HG03558 (cell line): Measurements from ENCODE around the gene PLA2G4D.

Experiments
- ATAC-seq: cut with Tn5 transposase; IDR thresholded peaks from one replicate; pipeline ENCODE4 v1.9.1; 2021; ENCODE audit warnings: moderate number of reproducible peaks; ENCODE audit not compliant: unreplicated experiment; ENCODE audit errors: extremely low read depth

The PLA2G4D gene

DNA sequence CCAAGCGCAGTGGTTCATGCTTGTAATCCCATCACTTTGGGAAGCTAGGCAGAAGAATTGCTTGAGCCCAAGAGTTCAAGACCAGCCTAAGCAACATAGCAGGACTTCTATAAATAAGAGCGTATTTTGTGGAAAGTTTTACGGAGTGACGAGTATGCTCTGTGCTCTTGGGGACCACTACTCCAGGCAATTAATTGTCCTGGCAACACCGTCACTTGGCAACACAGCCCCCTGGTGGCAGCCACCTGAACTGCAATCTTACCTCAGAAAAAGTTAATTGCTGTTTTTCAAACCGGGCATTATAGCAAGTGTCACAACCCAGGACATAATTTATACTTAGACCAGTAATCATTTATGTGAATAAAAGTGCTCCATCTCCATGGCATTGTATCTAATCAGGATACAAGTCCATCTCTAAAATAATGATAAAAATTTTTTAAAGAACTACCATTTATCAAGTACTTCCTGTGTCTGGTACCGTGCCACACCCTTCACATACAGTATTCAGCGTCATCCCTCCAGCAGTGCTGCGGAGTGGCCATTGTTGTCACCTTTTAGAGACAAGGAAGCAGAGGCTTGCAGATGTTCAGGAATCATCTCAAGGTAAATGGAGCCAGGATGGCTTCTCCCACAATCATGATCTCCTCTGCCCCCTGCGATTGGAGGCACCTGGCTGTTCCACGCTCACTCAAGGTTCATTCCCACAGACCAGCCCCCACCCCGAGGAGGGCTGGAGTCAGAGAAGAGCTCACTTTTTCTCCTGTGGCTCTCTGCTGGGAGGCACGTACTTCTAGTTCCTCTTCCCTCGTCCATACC, 34.5 kb downstream of the PLA2G4D start:
- ATAC-seq: no peak

DNA sequence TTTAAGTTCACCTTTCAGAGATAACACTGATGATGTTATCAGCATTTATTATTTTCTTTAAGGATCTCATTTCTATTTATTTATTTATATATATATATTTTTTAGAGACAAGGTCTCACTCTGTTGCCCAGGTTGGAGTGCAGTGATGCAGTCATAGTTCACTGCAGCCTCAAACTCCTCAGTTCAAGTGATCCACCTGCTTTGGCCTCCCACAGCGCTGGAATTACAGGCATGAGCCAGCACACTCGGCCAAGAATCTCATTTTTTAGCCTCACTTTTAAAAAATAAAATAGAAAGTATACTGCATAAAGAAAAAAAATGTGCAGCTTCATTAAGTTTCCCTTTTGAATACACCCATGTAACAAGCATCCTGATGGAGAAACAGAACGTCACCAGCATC, 35.6 kb downstream of the PLA2G4D start:
- no peak for ATAC-seq

DNA sequence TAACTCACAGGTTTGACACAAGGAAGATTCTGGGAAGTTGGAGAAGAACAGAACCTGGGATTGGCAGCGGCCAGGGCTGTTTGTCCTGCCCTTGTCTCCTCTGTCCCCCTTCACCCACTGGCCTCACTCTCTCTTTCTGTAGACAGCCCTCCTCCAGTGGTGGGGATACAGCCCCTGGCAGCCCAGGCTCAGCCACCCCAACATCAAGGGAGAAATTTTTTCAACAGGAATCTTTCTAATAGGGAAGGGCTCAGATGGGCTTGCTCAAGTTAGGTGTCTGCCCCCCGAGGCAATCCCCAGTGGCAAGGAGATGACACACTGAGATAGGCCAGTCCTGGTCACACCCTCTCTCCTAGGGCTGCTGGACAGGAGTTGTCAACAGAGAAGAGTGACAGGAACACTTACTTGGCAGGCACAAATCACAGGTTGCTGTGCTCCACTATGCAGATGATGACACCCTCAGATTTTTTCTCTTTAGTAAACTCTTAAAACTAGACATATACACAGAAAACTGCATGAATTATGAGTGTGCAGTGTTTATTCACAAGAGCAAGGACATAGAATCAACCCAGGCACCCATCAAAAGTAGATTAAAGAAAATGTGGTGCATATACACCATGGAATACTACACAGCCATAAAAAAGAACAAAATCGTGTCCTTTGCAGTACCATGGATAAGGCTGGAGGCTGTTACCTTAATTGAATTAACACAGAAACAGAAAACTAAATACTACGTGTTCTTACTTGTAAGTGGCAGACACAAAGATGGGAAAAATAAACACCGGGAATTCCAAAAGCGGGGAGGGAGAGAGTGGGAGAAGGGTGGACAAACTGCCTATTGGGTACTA, 36.3 kb downstream of the PLA2G4D start:
- ATAC-seq: no peak

- ATAC-seq: no peak
These were observed 37.2 kb downstream of the PLA2G4D start for GRCh38 chr15:42056934-42057798.

DNA sequence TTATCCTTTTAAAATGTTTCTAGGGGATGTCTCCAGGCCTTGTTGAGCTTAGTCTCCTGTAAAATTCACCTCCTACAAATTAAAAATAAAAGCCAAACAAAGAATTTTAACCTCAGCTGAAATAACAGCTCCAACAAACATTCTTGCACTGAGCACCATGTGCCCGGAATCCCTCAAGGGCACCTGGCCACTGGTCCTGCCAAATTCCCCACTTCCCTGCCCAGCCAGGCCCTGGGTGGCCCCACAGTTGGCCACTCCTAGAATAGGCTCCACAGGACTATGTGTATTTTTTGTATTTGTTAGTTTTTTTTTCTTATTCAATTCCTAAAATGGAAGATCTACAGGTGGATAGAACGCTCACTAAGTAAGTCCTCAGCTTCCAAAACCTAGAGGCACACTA, 40.4 kb downstream of the PLA2G4D start:
- ATAC-seq: no peak

- ATAC-seq: no peak
These were observed 41.4 kb downstream of the PLA2G4D start for GRCh38 chr15:42053010-42053409.

DNA sequence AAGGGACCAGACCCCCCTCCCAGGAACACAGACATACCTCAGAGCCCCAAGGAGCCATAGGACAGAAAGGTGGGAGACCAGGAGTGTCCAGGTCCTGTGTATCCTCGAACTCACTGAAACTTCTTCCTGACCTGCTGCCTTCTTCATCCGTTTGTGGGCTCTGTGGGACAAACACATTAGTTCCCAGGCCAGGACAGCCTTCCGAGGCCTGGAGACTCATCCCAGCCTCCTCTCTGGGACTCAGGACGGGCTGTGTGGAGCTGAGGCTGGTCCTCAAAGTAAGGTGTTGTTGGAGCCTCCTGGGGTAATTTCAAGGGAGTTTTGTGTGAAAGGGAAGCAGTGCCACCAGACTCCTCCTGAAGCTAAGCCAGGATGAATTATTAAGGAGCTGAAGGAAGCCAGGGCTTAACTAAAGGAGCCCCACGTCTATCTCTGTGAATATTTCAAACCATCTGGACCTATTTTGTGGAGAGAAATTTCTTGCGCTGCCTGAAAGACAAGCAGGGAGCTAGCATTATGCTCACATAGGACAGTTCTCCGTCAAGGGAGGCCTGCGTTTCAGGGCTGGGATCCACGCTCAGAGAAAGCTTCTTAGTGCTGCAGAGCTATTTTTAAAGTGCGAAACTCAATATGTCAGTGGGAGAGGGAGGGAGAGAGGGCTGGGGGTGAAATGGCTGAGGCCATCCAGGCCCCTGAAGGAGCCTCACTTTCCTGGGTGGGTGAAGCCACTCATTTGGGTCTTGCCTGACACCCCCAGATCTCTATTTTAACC, 43.7 kb downstream of the PLA2G4D start:
- ATAC-seq: no peak

- ATAC-seq: no peak
These were observed 45.6 kb downstream of the PLA2G4D start for GRCh38 chr15:42048821-42049200.

- no peak for ATAC-seq
These were observed 46.1 kb downstream of the PLA2G4D start for GRCh38 chr15:42048080-42048820.

- ATAC-seq: no peak
These were observed 47.8 kb downstream of the PLA2G4D start for GRCh38 chr15:42046597-42046996.

DNA sequence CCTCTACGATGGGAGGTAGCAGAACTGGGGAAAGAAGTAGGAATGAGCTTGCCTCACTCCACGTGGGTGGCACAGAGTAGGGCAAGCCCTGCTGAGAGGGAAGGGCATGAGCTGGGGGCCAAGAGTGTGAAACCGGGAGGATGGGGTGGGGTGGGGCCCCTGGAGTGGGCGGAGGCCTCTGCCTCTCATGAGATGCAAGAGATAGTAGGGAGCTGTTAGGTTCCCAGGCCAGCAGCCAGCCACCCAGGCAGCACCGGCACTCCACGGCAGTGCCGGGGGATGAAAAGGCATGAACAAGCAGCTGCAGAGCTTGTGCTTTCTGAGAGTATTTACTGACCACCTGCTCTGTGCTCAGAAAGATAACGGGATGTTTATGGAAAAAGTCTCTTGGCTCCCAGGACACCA, 49.1 kb downstream of the PLA2G4D start:
- ATAC-seq: no peak

- ATAC-seq: no peak
These were observed 51.6 kb downstream of the PLA2G4D start for GRCh38 chr15:42042602-42043400.

DNA sequence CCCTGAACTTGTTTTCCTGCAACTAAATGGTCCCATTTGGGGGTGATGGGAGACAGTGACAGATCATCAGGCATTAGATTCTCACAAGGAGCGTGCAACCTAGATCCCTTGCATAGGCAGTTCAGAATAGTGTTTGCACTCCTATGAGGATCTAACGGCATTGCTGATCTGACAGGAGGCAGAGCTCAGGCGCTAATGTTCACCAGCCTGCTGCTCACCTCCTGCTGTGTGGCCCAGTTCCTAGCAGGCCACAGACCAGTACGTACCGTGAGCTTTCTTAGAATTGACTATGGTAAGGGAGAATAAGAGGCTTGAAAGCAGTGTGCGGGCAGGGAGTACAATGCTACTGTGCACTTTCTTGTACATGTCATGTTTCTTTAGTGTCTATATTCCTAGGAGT, 56.0 kb downstream of the PLA2G4D start:
- no peak for ATAC-seq

GRCh38 chr15:42037656-42038055, 56.7 kb downstream of the PLA2G4D start:
- no peak for ATAC-seq

DNA sequence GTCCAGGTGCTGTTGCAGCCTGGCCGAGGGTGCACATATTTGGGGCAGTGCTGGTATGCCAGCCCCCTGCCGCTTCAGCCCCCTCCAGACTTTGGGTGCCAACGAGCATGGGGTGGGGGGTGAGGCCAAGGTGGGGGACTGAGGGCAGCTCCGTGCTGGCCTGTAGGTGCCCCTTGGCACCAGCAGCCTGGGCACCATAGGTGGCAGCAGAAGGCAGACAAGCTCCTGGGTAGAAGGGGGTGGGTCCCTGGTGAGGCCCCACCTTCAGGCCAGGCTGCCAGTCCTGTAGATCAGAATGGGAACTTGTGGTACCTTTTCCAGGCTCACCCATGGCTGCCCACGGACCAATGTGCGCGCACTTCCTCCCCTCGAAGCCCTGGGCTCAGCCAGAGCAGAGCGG, 57.4 kb downstream of the PLA2G4D start:
- ATAC-seq: no peak

GRCh38 chr15:42036112-42036905, 58.1 kb downstream of the PLA2G4D start:
- ATAC-seq: no peak

DNA sequence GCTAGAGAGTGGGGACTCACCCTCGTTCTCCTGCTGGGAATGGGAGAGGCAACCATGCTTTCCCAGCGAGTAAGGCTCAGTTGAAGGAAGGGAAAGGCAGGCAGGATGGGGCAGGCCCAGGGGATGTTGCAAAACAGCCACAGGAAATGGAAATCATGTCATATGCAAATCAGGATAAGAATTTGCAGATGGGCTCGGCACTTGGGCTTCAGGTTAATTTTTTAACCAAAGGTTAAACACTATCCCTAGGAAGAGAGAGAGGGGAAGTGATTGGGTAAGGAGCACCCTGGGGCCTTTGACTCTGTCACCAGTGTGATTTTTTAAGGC, 59.0 kb downstream of the PLA2G4D start:
- ATAC-seq: no peak
